GM18502 (cell line): ENCODE measurements around the gene EML6.

ENCODE experiments used
- ATAC-seq: cut with Tn5 transposase; IDR thresholded peaks from one replicate; pipeline ENCODE4 v1.9.1; 2021; ENCODE audit warnings: mild to moderate bottlenecking; ENCODE audit not compliant: unreplicated experiment, poor library complexity

EML6 gene

DNA sequence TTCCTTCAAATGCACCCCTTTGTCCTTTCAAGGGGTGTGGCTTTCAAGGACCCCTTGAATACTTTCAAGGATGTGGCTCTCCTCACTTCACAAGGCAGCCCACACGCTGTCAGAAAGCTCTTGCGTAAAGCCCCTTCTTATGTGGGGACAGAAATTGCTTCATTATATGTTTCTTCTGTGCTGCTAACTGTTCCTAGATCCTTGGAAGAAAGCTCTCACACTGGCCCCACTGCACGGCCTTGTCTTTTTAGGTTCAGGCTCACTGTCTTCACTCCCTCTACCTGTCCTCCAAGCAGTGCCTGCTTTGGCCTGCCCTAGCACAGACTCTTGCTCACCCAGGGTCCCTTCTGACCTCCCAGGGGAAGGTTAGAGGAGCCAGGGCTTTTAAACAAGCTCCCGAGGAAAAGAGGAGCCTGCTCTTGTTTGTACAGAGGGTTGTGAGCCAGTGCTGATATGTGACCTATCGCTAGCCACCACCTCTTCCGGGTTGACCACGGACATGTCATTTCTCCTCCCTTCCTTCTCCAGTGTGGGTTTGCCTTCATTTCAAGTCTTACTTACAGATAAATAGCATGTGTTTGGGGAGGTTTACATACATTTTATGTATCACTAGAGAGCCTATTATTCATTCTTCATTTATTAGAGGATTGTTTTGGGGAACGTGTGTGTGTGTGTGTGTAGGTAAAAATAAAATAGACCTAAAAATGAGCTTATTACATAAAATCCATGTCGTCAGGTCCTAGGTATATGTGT, 232.1 kb downstream of the EML6 start:
- ATAC-seq: no peak

DNA sequence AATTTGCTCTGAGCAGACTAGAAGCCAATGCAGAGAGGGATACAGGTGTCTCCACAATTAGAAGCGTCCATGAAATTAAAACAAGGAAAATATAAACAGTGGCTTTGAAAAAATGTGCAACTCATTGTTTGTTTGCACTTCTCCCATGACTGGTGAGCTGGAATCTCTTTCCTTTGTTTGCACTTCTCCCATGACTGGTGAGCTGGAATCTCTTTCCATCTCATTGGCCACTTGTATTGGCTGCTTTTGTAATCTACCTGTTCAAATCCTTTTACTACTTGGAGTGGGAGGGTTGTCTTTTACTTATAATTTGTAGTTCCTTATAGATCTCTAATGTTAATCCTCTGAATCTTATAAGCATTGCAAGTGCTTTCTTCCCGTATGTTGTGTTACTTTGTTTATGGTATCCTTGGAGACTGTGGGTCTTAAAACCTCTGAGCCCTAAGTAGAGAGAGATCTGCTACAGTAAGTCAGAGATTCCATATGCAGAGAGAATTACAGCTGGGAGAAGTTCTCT, 232.7 kb downstream of the EML6 start:
- ATAC-seq: no peak

GRCh38 chr2:54957321-54957999, 234.0 kb downstream of the EML6 start:
- no peak for ATAC-seq

DNA sequence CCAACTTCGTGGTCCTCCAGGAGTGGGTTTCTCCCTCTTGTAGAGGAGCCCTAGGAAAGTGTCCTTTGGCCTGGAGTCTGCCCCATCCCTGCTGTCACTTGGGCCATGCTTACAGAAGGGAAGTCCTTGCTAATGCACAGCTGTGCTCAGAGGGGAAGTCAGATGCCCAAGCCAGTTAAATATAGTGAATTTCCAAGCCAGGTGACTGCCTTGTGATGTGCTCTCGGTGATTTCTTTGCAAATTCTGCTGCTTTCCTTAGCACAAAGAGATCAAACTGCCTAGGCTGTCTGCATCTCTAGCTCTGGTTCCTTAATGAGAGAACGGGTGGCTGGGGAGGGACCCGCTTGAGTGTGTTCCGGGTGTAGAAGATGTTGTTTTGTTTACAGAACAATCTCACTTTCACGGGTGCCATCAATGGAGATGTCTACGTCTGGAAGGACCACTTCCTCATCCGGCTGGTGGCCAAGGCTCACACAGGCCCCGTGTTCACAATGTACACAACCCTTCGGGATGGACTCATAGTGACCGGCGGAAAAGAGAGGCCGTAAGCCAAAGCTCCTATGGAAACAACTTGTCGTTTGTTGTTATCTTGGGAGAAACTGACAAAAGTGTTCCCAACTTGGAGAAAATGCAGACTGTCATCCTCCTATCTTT, 235.4 kb downstream of the EML6 start:
- no peak for ATAC-seq

GRCh38 chr2:54960164-54960563, 236.7 kb downstream of the EML6 start:
- no peak for ATAC-seq

GRCh38 chr2:54962511-54962910, 239.0 kb downstream of the EML6 start:
- no peak for ATAC-seq

DNA sequence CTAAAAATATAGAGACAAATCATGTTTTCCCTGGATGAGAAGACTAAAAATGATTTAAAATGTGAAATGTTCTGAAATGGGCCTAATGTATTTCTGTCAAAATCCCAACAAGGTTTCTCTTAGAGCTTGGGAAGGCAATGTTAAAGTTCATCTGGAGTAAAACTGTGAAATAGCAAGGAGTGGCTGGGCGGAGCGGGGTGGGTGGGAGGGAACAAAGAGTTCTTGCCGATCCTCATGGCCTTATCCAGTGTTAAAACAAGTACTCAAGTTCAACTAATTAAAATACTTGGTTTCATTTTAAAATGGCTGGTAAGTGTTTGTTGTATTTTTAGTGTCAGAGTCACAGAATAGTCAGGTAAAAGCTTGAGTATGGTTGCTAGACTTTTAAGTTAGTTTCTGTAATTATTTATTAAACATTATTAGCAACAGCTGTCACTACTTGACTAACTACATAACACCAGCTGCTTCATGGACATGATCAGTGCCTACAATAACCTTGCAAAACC, 239.5 kb downstream of the EML6 start:
- no peak for ATAC-seq

DNA sequence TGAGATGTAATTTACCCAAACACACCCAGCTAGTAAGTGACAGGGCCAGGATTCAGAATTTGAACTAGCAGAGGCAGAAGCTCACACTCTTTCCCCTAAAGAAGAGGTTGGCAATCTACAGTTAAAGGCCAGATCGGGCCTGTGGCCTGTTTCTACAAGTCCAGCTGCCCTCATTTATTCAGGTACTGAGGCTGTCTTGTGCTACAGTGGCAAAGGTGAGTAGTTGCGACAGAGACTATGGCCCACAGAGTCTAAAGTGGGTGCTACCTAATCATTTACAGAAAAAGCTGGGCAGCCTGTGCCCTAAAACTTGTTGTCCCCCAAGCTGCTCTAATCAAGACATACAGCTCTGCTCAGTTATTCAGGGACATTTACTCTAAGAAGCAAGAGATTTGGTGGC, 240.0 kb downstream of the EML6 start:
- ATAC-seq: no peak

- no peak for ATAC-seq
Observed at GRCh38 chr2:54964271-54964670, 240.8 kb downstream of the EML6 start.

DNA sequence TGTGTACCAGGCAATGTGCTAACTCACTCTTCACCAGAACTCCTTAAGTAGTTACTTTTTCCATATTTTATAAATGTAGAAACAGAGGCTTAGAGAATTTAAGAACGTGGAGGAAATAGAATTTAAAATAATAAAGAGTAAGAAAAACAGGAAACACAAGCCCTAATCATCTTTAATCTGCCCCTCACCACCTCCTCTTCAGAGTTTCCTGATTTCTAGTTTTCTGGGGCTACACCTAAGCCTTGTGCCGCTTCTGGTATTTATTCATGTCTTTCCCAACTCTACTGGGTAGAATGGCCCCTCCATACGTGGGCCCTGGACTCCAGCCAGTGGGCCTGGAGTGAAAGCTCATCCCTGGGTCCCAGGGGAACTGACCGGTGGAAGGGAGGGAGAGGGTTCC, 241.4 kb downstream of the EML6 start:
- no peak for ATAC-seq

- ATAC-seq: no peak
Observed at GRCh38 chr2:54965425-54965824, 242.0 kb downstream of the EML6 start.

DNA sequence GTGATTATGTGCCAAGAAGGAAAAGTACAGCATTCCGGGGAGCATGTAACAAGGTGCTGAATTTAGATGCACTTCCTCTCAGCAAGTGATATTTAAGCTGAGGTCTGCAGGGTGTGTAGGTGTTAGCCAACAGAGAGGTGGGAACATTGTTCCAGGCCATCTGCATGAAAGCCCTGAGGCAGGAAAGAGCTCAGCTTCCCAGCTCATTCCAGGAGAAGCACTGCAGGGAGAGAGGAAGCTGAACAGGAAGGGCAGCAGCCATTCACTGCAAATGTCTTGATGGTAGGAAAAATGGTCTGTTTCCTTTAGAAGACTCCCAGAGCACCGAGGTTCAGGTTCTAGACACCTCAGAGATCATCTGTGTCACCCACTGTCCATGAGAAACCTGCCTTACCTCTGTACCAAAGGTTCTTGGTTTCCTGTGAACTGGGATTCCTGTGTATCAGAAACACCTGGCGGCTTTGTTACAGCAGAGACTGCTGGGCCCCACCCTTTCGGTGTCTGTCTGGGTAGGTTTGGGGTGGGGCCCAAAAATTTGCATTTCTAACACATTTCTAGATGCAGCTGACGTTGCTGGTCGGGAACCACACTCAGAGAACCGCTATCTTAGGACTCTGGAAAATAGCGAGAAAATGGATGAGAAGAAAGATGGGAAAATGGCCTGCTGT, 242.8 kb downstream of the EML6 start:
- ATAC-seq: no peak

GRCh38 chr2:54966837-54967236, 243.4 kb downstream of the EML6 start:
- ATAC-seq: no peak

DNA sequence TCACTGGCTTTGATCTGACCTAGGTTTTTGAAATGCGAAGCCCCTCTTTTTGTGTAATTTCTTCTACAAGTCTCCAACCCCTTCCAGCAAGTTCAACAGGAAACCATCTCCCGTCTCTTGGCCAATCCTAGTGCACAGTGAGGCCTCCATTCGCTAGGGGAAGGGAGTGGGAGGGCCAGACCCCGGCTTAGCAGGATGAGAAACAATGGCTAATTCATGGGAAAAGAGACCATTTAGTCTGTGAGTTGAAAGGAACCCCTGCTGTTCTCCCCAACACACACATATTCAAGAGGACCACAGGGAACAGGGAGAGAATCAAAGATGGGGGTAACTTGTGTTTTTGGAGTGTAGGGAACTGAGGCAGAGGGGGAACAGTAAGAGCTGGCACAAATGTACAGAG, 243.8 kb downstream of the EML6 start:
- ATAC-seq: no peak

DNA sequence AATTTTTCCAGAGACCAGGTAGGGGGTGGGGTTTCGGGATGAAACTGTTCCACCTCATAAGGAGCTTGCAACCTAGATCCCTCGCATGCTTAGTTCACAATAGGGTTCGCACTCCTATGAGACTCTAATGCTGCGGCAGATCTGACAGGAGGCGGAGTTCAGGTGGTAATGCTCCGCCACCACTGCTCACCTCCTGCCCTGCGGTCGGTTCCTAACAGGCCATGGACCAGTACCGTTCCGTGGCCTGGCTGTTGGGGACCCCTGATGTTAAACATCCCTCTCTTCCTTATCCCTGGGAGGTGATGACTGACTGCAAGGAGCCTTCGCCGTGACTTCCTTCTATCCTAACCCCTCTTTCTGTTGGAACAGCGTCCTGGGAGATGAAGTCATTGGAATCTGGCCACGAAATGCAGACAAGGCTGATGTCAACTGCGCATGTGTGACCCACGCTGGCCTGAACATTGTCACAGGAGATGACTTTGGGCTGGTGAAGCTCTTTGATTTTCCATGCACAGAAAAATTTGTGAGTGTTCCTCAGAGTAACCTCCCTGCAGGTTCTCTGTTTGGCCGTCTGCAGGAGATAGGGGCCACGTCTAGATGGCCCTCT, 244.4 kb downstream of the EML6 start:
- no peak for ATAC-seq

DNA sequence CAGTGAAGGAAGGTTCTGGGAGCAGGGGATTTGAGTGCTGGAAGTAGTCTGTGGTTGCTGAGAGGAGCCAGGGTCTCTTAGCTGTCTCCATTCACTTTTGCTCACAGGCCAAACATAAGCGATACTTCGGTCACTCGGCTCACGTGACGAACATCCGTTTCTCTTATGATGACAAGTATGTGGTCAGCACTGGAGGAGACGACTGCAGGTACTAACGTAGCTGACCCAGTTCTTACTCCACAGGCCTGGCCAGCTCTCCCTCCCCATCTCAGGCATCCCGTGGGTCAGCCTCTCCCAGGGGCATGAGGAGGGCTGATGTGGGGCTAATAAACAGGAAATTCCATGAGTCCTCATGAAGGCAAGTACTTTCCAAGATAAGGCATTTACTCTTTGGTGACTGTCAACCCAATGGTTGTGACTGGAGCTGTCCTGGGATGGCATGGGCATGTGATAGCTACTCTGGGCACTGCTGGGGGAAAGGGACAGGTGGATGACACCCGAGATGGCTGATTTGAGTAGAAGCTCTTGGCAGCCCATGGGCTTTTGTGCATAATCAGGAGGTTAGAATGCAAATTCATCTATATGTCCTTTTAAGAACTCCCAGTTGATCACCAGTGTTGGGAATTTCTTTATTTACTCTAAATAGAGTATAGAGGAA, 245.2 kb downstream of the EML6 start:
- ATAC-seq: no peak

GRCh38 chr2:54969295-54969939, 246.0 kb downstream of the EML6 start:
- no peak for ATAC-seq

DNA sequence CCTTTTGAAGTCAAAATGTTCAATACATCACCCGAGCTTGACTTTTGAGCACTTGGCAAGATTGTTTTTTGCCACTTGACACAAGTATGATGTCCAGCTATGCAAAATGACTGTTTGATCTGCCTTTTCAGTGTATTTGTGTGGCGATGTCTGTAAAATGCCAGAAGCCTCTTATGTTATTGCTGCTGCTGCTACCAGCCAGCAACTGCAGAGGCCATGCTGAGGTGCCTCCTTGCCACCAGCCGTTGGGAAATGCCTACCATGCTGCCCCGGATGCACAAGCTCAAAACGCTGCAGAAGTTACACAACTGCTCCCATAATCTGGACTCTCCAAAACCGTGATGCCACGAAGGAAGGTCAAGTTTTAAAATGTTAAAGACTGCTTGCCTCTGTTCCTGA, 246.5 kb downstream of the EML6 start:
- ATAC-seq: no peak

DNA sequence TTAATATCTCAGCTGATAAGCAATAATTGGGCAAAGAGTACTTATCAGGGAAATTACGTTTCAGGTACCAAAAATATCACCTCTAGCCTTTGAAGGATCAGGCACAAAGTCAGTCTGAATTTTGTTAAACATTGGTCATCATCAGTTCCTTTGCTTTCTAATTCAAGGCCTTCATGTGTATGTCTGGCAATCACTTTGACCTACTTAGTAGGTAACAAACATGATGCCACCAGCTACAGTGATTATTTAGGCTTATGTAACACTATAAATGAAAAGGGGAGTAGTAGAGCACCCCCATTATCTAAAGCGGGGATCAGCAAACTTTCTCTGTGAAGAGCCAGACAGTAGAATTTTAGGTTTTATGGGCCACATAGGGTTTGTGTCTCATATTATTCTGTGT, 251.7 kb downstream of the EML6 start:
- no peak for ATAC-seq
